Measurements from ENCODE around the gene RANBP1.

RANBP1 gene

DNA sequence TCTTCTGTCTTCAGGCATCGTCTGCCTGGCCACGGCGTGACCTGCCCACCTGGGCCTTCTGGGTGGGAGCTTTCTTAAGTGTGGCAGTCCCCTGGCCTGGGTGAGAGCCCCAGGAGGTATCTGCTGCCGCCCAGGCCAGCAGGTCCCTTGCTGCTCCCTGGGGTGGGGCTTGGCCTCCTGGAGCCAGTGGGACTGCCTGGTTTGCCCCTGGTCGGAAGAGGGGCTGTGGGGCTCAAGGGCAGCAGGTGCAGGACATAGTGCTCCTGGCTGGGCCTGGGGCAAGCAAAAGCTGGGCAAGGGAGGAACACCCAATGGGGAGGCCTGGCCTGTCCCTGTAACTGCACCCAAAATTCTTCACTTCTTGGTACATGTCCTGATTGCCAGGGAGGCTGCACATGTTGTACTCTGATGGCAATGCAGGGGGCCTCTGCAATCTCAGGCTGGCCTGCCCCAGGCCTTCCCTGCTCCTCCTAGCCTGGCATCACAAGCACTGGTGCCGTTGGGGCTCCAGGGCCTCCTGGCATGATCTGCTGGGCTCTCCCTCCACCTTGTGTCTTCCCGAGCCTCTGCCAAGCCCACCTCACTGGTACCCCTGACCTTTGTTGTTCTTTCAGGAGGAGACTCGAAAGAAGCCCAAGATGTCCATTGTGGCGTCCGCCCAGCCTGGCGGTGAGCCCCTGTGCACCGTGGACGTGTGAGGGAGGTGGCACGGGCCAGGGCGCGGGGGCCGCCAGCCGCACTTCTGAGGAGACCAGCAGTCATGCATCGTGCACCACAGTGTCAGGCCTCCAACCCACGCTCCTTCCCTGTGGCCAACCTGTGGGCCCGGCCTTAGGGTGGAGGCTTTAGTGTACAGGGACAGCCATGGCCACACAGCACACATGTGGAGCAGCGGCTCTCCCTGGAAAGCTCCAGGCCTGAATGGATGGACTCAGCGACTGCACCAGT is 6.2 kb upstream of the RANBP1 start:
- DNase-seq (ENCODE audit: low read depth): no peak

GRCh38 chr22:20110359-20110985 is 5.4 kb upstream of the RANBP1 start:
- TF ChIP-seq CTCF (IDR thresholded peaks at IDR 0.05; ENCODE audit: low read length, missing control alignments): no peak
- no peak overlapping the region for H3K4me3 ChIP-seq (replicated peaks; ENCODE audit: low read depth, low read length)
- DNase-seq (ENCODE audit: low read depth): no peak

More for the DNA sequence above, 6.2 kb upstream of the RANBP1 start:
- H3K4me3 ChIP-seq (replicated peaks; ENCODE audit: low read depth, low read length): no peak overlapping the region
- TF ChIP-seq CTCF (IDR thresholded peaks at IDR 0.05; ENCODE audit: low read length, missing control alignments): no peak

GRCh38 chr22:20111045-20111688 is 4.7 kb upstream of the RANBP1 start:
- H3K4me3 ChIP-seq (replicated peaks; ENCODE audit: low read depth, low read length): no peak overlapping the region
- peak; percentile 41 for TF ChIP-seq CTCF (IDR thresholded peaks at IDR 0.05; ENCODE audit: low read length, missing control alignments)
- DNase-seq (ENCODE audit: low read depth): peak; percentile 29

DNA sequence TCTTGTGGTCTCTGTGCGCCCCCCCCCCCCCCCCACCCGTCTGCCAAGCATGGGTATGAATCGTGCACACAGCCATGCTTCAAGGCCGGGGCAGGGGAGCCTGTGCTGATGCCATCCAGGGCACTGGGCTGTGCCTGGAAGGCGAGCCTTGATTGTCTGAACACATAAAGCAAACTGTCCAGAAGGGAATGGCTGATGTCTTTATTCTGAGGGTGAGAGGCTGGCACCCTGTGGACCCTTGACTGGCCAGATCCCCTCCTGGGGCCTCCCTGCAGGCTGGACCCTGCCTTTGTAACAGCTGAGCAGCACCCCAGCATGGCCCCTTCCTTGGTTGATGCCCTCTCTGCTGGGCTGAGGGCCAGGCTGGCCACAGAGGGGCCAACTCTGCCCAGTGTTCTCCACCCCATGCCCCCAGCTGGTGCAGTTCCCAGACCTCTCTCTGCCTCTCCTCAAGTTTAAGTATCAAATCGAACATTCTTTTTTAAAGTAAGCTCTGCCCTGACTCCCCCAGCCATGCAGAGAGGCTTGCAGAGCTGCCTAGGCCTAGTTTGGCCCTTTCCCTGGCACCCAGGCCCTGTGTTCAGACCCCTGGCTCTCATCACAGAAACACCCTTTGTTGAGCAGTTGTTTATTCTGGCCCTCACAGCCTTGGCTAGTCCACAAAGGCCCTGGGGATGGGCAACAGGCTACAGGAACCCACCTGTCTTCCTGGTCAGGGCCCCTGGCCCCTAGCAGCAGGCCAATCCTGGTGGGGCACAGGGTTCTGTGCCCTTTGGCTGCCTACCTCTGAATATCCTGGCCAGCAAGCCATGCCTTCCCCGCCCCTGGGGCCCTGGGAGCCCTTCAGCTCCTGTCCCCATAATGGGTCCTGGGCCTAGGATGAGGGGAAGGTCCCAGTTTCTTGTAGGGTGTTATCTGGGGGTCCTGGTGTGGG is 3.9 kb upstream of the RANBP1 start:
- TF ChIP-seq CTCF (IDR thresholded peaks at IDR 0.05; ENCODE audit: low read length, missing control alignments): no peak
- no peak overlapping the region for H3K4me3 ChIP-seq (replicated peaks; ENCODE audit: low read depth, low read length)
- DNase-seq (ENCODE audit: low read depth): no peak

GRCh38 chr22:20112623-20113511 is 3.0 kb upstream of the RANBP1 start:
- TF ChIP-seq CTCF (IDR thresholded peaks at IDR 0.05; ENCODE audit: low read length, missing control alignments): no peak
- H3K4me3 ChIP-seq (replicated peaks; ENCODE audit: low read depth, low read length): no peak overlapping the region
- no peak for DNase-seq (ENCODE audit: low read depth)

All from fibroblast of pulmonary artery (primary cell).